Activated CD4-positive, alpha-beta T cell treated with anti-CD3 and anti-CD28 coated beads, Interleukin-2, Interleukin-4, amounts not matched to agents 100 ng/mL and 50 ng/mL, durations not matched to agents 16 hours and 8 hours (primary cell): ENCODE results near the gene BCO1.
A peak's percentile ranks its signal among the peaks of the same experiment; 100 is the strongest.

Experiments
- DNase-seq: peaks from one replicate; pipeline ENCODE4 v3.0.0-alpha.2; 2020; ENCODE audit warnings: low spot score

The BCO1 gene

GRCh38 chr16:81318711-81319110, 80.2 kb downstream of the BCO1 start:
- no peak for DNase-seq

GRCh38 chr16:81319221-81319912, 80.9 kb downstream of the BCO1 start:
- no peak for DNase-seq

GRCh38 chr16:81321039-81321438, 82.5 kb downstream of the BCO1 start:
- no peak for DNase-seq

- no peak for DNase-seq
These were observed 83.0 kb downstream of the BCO1 start for GRCh38 chr16:81321536-81321935.

- no peak for DNase-seq
These were observed 86.3 kb downstream of the BCO1 start for GRCh38 chr16:81324808-81325207.

GRCh38 chr16:81327011-81327410, 88.5 kb downstream of the BCO1 start:
- no peak for DNase-seq

- no peak for DNase-seq
These were observed 89.1 kb downstream of the BCO1 start for GRCh38 chr16:81327447-81328196.

- DNase-seq: no peak
These were observed 91.5 kb downstream of the BCO1 start for GRCh38 chr16:81329947-81330346.

- DNase-seq: no peak
These were observed 94.9 kb downstream of the BCO1 start for GRCh38 chr16:81333356-81333755.

- DNase-seq: peak; percentile 66
These were observed 97.2 kb downstream of the BCO1 start for GRCh38 chr16:81335669-81336068.

GRCh38 chr16:81337097-81337496, 98.6 kb downstream of the BCO1 start:
- DNase-seq: no peak
